SK-N-MC (cell line): Measurements from ENCODE around the gene EIF5A.

Source experiments
- EZH2 ChIP-seq: fragments of 200-600 bp; sonication (generic); IDR thresholded peaks from one replicate; pipeline ENCODE4 v1.6.1; 2017; ENCODE audit warnings: antibody characterized with exemption
- POLR2AphosphoS5 ChIP-seq: IDR thresholded peaks from 2 replicates; pipeline ENCODE4 v1.6.1; 2012; ENCODE audit warnings: mild to moderate bottlenecking, low read depth, low read length, borderline replicate concordance

- TF ChIP-seq EZH2 (no peak), POLR2AphosphoS5 (no peak)
Measured at GRCh38 chr17:7260151-7260550, 47.3 kb upstream of the EIF5A start.
